T-helper 1 cell treated with Interleukin-12 subunit alpha and Interleukin-12 subunit beta and Interleukin-4 antibody, amounts not matched to agents 30 μg/mL and 1 μg/mL, for 36 hours (primary cell): Measurements from ENCODE around the gene RPLP1.

Source experiments
- H3K27ac Mint-ChIP-seq: one replicate; pipeline ENCODE4 v1.8.0; 2021; ENCODE audit warnings: mild to moderate bottlenecking, mixed read lengths
- H3K27me3 Mint-ChIP-seq: one replicate; pipeline ENCODE4 v1.8.0; 2021; ENCODE audit warnings: low read depth, mixed read lengths
- H3K36me3 Mint-ChIP-seq: one replicate; pipeline ENCODE4 v1.8.0; 2021; ENCODE audit warnings: low read depth, mixed read lengths
- H3K4me1 Mint-ChIP-seq: one replicate; pipeline ENCODE4 v1.8.0; 2021; ENCODE audit warnings: low read depth, mixed read lengths
- H3K4me3 Mint-ChIP-seq: one replicate; pipeline ENCODE4 v1.8.0; 2021; ENCODE audit warnings: mild to moderate bottlenecking, moderate library complexity, mixed read lengths
- H3K9me3 Mint-ChIP-seq: one replicate; pipeline ENCODE4 v1.8.0; 2021; ENCODE audit warnings: mixed read lengths

The RPLP1 gene

DNA sequence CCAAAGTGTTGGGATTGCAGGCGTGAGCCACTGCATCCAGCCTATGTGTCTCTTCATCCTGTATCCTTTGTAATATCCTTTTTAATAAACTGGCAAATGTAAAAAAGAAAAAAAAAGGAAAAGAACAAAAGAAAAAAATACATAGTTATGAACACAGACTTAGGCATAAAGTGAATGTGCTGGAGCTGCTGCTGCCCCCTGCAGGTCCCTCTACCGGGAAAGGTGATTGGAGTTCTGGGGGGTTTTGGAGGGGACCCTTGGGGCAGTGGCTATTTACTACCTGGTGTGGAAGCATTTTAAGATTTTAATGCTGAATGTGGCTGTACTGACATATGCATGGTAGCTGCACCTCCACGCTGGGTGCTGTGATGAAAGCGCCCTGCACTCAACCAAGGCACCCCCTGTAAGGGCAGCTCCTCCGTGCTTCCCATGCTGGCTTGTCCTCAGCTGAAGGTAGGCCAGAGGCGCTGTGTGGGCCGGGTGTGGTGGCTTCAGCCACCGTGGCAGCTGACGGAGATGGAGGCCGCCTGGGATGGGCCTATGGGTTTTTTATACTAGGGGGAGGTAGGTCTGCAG lies 49.9 kb downstream of the RPLP1 start:
- H3K4me3 Mint-ChIP-seq: no peak overlapping the region
- H3K27me3 Mint-ChIP-seq: peaks cover 9% of the 10 kb centered on the region
- H3K4me1 Mint-ChIP-seq: peaks cover 3% of the 10 kb centered on the region
- H3K36me3 Mint-ChIP-seq: no peaks in the 10 kb centered on the region
- no peak overlapping the region for H3K27ac Mint-ChIP-seq
- no peaks in the 10 kb centered on the region for H3K9me3 Mint-ChIP-seq

DNA sequence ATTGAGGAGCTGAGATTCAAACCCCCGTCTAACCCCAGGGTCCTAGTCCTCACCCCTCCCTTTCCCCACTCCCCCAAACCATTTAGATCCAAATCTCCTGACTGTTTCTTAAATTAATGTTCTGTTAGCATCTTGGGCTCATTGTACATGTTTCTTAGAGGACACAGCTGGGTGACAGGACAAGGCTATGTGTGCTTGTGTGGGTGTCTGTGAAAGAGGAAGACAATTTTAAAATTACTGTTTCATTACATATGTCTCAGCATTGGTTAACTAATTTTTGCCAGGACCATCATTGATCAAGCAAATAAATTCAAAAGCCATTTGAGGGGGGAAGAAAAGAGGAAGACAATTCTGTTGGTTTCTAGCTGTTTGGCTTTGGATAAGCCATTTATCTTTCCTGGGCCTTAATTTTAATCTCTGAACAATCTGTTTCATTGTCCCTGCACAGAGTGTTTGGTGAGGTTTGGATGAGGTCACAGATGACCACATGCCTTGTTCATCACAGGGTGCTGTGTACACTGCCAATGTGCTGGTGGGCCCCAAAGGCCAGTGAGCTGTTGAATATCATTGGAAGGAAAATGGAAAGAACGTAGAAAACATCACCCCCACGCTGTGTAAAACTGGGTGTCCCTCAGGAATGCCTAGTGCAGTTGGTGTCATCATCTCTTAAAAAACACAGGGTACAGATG lies 51.9 kb downstream of the RPLP1 start:
- Mint-ChIP-seq H3K27me3 (peaks cover 14% of the 10 kb centered on the region), H3K4me3 (no peak overlapping the region), H3K27ac (no peak overlapping the region), H3K36me3 (no peaks in the 10 kb centered on the region), H3K4me1 (no peaks in the 10 kb centered on the region), H3K9me3 (no peaks in the 10 kb centered on the region)
